ENCODE measurements around the gene LINC00237.
A peak's percentile ranks its signal among the peaks of the same experiment; 100 is the strongest.

LINC00237 gene

GRCh38 chr20:21092806-21093205, 13.4 kb downstream of the LINC00237 start:
- DNase-seq = no peak

GRCh38 chr20:21090721-21091120, 15.4 kb downstream of the LINC00237 start:
- DNase-seq = no peak

DNA sequence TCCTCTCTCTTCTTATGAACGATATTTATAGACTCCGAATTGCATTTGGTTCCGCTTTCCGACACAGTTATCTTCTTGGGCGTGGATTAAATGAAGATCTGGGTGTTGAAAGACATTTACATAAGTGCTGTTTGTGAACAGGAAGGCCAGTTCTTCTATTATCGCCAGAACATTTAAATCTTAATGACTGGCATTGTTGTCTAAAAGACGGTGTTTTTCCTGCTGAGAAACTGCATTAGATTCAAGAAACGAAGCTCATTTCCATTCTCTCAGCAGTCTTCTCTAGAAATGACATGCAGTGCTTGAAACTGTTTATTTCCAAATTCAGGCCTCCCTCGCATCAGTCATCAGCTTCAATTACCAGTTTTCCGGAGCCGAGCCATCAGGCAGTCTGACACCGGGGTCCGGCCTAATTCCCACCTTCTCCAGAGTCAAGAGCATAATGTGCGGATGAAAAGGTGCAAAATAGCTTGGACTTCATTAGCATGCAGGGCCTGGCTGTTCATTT, 16.0 kb downstream of the LINC00237 start:
- DNase-seq = no peak

- no peak for DNase-seq
Observed at GRCh38 chr20:21089391-21089790, 16.8 kb downstream of the LINC00237 start.

DNA sequence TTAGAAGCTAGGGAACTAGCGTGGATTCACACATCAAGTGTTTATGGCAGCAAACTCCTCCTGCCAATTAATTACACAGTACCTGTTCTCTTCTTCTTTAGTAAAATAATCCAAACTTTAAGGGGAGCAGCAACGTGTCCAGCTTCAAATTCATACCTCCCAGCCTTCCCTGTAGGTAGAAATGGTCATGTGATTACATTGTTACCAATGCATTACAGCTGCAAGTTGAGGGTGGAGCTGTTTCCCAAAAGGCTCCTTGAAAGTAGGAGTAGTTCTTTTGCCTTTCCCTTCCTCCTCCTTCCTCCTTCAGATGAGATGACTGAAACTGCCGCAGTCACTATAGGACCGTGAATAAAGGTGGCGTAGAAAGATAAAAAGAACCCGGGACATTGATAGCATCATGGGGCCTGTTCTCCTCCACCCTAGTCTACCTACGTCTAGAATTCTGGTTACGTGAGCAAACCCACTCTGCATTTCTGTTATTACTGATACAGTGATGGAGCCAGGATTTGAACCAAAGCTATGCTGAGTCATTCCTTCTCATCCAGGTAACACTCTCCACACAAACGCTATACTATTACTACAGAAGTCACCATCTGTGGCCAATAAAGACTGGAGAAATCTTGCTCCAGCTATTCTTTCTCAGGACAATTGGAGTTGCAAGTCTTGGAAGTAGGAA, 18.2 kb downstream of the LINC00237 start:
- DNase-seq = no peak

GRCh38 chr20:21083825-21084325, 22.3 kb downstream of the LINC00237 start:
- DNase-seq = no peak

DNA sequence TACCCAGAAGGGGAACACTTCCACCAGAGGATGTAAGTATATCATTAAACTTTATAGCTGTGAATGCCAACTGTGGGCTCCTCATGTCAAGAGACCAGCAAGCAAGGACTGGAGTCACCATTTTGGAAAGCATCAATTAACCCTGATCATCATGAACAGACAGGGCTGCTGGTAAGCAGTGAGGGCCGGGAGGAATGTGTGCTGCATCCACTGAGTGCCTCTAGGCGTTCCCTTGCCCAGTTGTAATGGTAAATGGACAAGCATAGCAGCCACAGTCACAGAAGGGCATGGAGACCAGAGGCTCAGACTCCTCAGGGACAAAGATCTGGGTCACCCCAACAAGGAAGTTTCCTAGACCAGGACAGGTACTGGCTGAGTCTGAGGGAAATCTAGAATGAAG, 23.6 kb downstream of the LINC00237 start:
- no peak for DNase-seq

DNA sequence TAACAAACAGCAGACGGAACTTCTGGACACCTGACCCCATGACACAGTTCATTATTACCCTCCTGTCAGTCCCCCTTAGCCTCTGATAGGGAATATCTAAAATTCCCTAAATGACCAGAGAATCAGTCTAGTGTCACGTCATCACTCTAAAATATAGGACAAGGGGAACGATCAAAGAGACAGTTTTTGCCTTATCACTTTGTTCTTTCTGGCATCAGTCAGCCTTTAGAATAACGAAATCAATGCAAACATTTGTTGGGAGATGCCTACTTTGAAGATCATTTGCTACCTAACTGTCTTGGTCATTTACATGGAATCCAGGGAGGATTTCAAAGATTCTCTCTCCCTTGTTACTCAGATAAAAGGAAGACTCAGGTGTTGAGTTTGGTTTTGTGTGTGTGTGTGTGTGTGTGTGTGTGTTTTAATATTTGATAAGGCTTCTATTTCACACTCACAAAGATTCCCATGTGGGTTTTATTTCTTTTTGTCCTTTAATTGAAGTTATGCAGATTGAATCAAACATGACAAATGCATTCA, 28.3 kb downstream of the LINC00237 start:
- no peak for DNase-seq

GRCh38 chr20:21076073-21076472, 30.1 kb downstream of the LINC00237 start:
- DNase-seq = no peak

GRCh38 chr20:21075471-21075870, 30.7 kb downstream of the LINC00237 start:
- DNase-seq = no peak

DNA sequence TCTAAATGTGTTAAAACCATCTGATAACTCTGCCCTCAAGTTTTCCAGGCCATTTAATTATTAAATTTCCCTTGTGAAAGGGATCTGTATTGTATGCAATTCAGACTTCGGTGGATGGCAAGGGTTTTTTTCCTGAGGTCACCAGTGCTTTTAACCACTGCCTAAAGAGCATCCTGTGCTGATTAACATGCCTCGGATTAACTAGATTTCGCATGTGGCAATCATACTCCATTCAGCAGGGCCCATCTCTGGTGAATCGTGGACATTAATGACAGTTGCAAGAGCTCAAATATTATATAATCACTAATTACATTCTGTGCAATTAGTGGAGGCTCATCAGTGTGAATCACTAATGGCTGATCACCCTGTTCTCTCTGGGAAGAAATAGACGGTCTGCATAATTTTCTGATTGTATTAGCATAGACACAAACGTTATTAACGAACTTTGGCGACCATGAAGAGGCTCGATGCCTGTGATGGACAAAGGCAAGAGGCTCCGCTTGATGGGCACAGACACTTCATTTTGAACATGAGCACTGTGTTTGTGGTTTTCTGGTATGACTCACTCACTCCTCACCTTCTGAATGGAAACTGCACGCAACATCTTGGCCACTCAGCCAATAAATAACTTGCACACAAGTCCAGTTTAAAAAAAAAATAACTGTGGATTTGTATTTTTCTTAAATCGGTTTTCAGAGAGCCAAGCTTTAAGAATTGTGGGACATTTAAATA, 31.4 kb downstream of the LINC00237 start:
- no peak for DNase-seq

DNA sequence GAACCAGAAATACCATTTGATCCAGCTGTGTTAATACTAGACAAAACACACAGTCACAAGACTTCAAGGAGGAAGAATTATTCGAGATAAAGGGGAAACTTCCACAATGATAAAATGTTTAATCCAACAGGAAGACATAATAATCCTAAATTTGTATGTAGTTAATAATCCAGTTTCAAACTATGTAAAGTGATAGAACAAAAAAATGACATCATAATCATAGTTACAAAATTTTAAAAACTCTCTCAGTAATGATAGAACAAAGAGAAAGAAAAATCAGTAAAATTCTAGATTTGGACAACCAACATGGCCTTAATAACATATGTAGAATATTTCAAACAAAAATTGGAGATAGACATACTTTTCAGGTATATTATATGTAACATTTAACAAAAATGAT, 38.9 kb downstream of the LINC00237 start:
- DNase-seq = no peak

- DNase-seq = no peak
Observed at GRCh38 chr20:21064924-21065323, 41.2 kb downstream of the LINC00237 start.

GRCh38 chr20:21063276-21063675, 42.9 kb downstream of the LINC00237 start:
- DNase-seq = no peak

DNA sequence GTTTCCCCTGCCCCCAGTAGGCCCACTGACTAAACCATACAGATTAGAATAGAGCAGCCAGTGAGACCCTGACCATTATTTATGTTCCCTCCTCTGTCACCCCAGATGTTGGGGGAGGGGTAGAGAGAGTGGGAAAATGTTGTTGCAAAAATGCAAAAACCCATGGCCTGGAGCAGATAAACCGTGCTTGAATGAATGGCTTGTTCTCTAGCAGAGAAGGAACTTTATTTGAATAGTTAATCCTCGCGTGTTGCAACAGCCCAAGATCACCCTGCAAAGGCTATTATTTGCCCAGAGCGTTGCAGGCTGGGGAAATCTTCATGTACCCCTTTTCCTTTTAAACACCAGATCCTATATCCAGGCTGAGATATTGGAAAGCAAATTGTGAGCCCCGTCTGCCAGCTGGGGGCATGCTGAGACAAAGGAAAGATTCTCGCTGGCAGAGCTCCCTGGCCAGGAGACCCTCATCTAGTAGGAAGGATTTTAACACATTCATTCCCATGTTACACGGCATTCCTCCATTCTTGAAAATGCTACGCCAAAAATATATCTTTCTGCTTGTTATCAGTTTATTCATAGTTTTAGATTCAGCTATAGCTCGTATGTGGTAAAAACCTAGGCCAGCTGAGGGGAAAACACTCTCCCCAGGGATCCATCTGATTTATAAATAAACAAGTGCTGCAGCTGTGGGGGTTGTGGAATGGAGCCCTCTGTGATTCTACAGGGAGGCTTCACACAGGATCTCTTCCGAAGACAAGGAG, 53.0 kb downstream of the LINC00237 start:
- no peak for DNase-seq

- no peak for DNase-seq
Observed at GRCh38 chr20:21052686-21053001, 53.5 kb downstream of the LINC00237 start.

DNA sequence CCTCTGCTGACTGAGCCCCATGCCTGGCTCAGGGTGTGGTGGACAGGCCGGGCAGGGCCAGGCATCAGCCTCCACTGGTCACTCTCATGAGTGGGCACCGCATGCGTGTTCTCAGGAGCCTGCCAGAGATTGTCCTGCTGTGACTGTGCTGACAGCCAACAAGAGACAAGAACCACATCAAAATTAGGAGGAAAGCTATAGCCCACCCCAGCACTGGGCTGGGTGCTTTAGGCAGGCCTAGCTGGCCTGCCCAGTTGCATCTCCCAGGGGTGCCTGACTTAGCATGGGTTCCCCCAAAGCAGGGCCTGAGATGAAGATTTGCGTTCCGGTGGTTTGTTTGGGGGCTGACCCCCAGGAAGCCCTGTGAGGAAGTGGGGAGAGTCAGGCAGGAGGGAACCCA, 53.9 kb downstream of the LINC00237 start:
- no peak for DNase-seq

GRCh38 chr20:21050710-21051109, 55.4 kb downstream of the LINC00237 start:
- DNase-seq = no peak

GRCh38 chr20:21049305-21049828, 56.8 kb downstream of the LINC00237 start:
- no peak for DNase-seq

GRCh38 chr20:21048841-21049273, 57.3 kb downstream of the LINC00237 start:
- peak; percentile 9 for DNase-seq

DNA sequence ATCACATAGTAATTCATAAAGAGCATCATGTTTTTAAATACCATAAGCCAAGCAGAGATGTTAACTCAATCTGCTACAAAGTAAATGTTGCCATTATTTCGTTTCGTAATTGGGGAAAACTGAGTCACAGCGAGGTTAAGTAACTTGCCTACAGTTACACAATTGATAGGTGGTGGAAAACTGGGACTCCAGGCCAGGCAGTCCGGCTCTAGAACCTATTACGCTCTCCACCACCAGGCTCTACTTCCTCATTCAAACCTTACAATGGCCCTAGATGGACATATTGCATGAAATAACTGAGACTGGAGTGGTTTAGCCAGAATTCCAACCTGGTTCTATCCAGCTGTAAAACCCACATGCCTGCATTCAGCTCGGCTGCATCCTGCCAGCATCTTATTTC, 58.2 kb downstream of the LINC00237 start:
- no peak for DNase-seq

- DNase-seq = no peak
Observed at GRCh38 chr20:21046413-21047070, 59.6 kb downstream of the LINC00237 start.

All from NK-92 treated with Interleukin-12 subunit alpha and Interleukin-12 subunit beta, amount 100 ng/mL, for 24 hours (cell line).